ENCODE measurements around the gene IL13RA2.

IL13RA2 gene

DNA sequence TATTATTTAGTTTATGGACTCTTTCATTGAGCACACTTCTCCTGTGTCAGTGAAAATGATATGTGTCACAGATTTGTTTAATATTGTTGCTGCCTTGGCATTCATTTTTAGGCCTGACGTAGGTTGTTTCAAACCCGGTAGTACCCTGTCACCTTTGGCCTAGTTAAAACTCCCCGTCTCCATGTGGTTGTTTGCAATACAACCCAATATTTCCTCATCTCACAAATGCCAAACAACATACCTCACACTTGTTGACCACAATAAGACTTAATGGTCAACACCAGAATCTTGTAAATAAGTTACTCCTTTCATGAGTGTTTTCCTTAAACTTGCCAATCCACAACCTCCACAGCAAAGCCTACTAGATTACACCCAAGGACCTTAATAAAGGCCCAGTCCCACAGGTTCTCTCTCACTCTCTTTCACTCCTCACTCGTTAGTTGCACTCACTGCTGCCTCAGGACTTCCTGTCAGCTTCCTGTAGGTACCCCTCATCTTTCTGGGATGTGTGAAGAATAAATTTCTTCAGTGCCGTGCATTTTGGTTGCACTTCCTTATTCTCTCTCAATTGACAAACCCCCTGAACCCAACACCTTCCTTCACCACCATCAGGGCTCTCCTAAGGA is 31.3 kb downstream of the IL13RA2 start:
- DNase-seq (ENCODE audit: low read depth in 2 of 2) = no peak

- no peak for DNase-seq (ENCODE audit: low read depth in 2 of 2)
These were observed 41.1 kb downstream of the IL13RA2 start for GRCh38 chrX:114976292-114976691.

- DNase-seq (ENCODE audit: low read depth in 2 of 2) = no peak
These were observed 44.4 kb downstream of the IL13RA2 start for GRCh38 chrX:114973013-114973412.

DNA sequence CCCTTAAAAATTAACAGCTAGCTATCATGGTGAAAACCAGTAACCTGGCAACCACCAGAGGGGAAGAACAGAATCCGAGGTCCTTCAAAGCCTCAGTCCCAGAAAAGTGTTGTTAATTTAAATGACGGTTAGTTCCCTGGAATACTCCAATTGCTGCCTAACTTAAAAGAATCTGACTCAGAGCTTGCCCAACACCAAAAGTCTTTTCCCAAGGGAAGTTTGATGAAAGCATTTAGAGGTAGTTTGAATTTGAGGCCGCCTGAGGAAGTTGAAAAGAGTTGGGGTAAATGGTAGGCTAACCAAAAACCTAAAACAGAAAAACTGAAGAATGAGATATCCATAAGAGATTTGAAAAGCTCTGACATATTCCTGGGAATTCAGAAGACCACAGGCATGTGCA is 46.6 kb downstream of the IL13RA2 start:
- DNase-seq (ENCODE audit: low read depth in 2 of 2) = no peak

GRCh38 chrX:114964374-114964773 is 53.0 kb downstream of the IL13RA2 start:
- DNase-seq (ENCODE audit: low read depth in 2 of 2) = no peak

DNA sequence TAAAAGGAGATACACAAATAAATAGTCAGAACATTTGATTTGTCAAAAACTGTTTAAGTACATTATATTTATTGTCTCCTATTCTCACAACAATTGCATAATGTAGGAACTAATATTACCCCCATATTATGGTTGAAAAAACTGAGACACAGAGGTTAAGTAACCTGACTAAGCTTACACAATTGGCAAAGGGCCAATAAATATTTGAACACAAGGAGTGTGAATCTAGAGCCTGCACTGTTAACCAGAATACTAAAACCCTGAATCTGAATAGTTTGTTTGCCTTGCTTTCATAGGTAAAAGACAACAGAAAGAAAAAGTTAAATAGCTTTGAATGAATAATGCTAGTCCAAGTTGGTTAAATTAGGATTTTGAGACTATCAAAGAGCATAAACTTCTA is 55.2 kb downstream of the IL13RA2 start:
- no peak for DNase-seq (ENCODE audit: low read depth in 2 of 2)

GRCh38 chrX:114959729-114960128 is 57.7 kb downstream of the IL13RA2 start:
- DNase-seq (ENCODE audit: low read depth in 2 of 2) = no peak
